SU-DHL-6 (cell line): ENCODE results near the gene IGSF11.

Source experiments
- H2AFZ ChIP-seq: fragments of 200-600 bp; sonication (generic); 2 replicates; pipeline ENCODE4 v1.6.1; 2014; ENCODE audit warnings: low read depth, mild to moderate bottlenecking, moderate library complexity, mixed read lengths, antibody characterized with exemption, low read length; ENCODE audit not compliant: severe bottlenecking
- H3F3A ChIP-seq: fragments of 200-600 bp; shearing (Covaris generic); 2 replicates; pipeline ENCODE4 v1.6.0; 2016; ENCODE audit warnings: antibody characterized with exemption, mild to moderate bottlenecking; ENCODE audit not compliant: insufficient read depth
- H3K27ac ChIP-seq: fragments of 200-600 bp; sonication (generic); 2 replicates; pipeline ENCODE4 v1.5.1; 2016; ENCODE audit warnings: low read depth, mild to moderate bottlenecking, low read length, moderate library complexity, mixed read lengths
- H3K27me3 ChIP-seq: fragments of 200-600 bp; sonication (generic), shearing (Covaris generic); 2 replicates; pipeline ENCODE4 v1.6.0; 2014; ENCODE audit warnings: mild to moderate bottlenecking, low read length
- H3K36me3 ChIP-seq: fragments of 200-600 bp; sonication (generic); 2 replicates; pipeline ENCODE4 v1.6.1; 2014; ENCODE audit warnings: mild to moderate bottlenecking, low read length, mixed read lengths
- H3K4me2 ChIP-seq: fragments of 300-600, 200-600 bp; shearing (Covaris generic), sonication (generic); 2 replicates; pipeline ENCODE4 v1.6.0; 2014; ENCODE audit warnings: low read length, low read depth, mild to moderate bottlenecking; ENCODE audit not compliant: poor library complexity, severe bottlenecking
- H3K4me3 ChIP-seq: fragments of 200-600 bp; sonication (generic); 2 replicates; pipeline ENCODE4 v1.5.1; 2014; ENCODE audit warnings: antibody characterized with exemption, low read length, mild to moderate bottlenecking, mixed read lengths; ENCODE audit not compliant: insufficient read depth, poor library complexity, severe bottlenecking
- H3K79me2 ChIP-seq: fragments of 200-600 bp; sonication (generic); 2 replicates; pipeline ENCODE4 v1.6.1; 2014; ENCODE audit warnings: mild to moderate bottlenecking, low read length, moderate library complexity; ENCODE audit not compliant: insufficient read depth
- H3K9ac ChIP-seq: fragments of 200-600 bp; sonication (generic); 2 replicates; pipeline ENCODE4 v1.7.0; 2014; ENCODE audit warnings: mild to moderate bottlenecking, low read length
- H3K9me2 ChIP-seq: fragments of 200-600 bp; sonication (generic); replicated peaks from 2 replicates; pipeline ENCODE4 v1.6.1; 2014; ENCODE audit warnings: low read length; ENCODE audit not compliant: insufficient read depth
- H3K9me3 ChIP-seq: fragments of 200-600 bp; sonication (generic); 2 replicates; pipeline ENCODE4 v1.6.1; 2014; ENCODE audit warnings: low read length, mixed read lengths; ENCODE audit not compliant: insufficient read depth
- H4K20me1 ChIP-seq: fragments of 200-600 bp; sonication (generic); 2 replicates; pipeline ENCODE4 v1.6.1; 2014; ENCODE audit warnings: low read depth, mild to moderate bottlenecking, antibody characterized with exemption, low read length, moderate library complexity, mixed read lengths
- EZH2phosphoT487 ChIP-seq: fragments of 200-600 bp; sonication (generic), shearing (Covaris generic); conservative IDR thresholded peaks from 2 replicates; pipeline ENCODE4 v1.6.1; 2018; ENCODE audit warnings: mild to moderate bottlenecking, antibody characterized with exemption, low read length, moderate library complexity, mixed read lengths
- TF ChIP-seq, protein P1 (sequence below): fragments of 200-600 bp; sonication (generic); IDR thresholded peaks from one replicate; pipeline ENCODE4 v1.5.1; 2017; ENCODE audit warnings: antibody characterized with exemption, mild to moderate bottlenecking, low read length, moderate library complexity; ENCODE audit not compliant: insufficient read depth, poor library complexity, severe bottlenecking

The IGSF11 gene

DNA sequence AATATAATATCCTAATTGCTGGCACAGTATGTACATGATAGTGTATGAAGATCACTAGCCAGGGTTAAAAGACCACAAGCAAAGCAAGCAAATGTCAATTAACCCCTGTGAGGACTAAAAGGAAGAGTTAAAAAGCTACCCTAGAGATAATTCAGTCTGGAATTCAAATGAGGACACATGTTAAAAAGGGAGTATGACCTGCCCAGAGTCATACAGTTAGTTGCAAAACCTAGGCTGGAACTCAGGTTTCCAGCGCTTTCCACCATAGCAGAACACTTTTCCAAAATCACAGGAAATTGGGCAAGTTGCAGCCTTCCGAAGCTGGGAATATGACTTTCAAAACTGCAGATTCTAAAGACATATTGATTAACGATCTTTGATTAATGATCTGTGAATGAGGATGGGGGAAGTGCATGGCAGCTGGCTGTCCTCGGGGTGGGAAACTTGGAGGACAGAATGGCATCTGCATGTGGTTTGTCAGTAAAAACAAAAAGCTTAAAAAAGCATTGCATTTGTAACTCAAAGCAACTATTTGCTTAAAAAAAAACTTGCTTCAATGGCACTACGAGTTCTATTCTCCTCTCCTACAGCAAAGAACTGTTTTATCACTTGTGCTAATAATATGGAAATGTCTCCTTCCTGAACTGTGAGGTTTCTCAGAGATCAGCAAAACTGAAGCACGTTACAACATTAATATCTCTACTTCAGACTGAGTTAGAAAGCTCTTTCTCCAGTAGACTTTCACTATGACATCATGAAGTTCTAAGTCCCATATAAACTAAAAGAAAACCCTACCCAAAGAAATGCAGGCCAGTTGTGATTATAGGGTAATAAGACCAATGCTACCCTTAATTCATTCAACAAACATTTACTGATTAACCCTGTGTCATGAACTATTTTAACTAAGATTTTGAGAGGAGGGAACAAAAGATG is 46.2 kb downstream of the IGSF11 start:
- Histone ChIP-seq H3K36me3 (no peaks in the 10 kb centered on the region), H3K27ac (no peak overlapping the region), H3K9me2 (no peaks in the 10 kb centered on the region; the same call in 1 of the 2 replicates)

DNA sequence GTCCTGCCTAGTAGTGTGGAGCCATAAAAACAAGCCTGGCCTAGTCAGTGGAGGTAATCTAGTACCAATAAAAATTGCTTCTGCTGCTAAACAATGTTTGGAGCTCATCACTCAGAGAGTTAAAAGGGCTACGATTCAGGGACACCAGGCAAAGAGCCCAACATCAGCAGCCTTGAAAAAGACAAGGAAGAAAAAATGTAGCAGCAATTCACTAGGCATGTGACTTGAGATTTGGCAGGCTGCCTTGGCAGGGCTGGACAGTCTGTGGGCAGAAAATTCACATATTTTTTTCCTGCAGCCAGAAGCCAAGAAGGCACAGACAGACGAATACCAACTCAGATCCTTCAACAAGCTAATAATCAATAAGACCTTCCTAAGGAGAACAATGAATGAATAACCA is 47.2 kb downstream of the IGSF11 start:
- H3K9ac ChIP-seq: no peak overlapping the region
- no peaks in the 10 kb centered on the region for H4K20me1 ChIP-seq
- H3K27ac ChIP-seq: no peak overlapping the region
- no peak for TF ChIP-seq EZH2phosphoT487
- TF ChIP-seq, protein P1, sequence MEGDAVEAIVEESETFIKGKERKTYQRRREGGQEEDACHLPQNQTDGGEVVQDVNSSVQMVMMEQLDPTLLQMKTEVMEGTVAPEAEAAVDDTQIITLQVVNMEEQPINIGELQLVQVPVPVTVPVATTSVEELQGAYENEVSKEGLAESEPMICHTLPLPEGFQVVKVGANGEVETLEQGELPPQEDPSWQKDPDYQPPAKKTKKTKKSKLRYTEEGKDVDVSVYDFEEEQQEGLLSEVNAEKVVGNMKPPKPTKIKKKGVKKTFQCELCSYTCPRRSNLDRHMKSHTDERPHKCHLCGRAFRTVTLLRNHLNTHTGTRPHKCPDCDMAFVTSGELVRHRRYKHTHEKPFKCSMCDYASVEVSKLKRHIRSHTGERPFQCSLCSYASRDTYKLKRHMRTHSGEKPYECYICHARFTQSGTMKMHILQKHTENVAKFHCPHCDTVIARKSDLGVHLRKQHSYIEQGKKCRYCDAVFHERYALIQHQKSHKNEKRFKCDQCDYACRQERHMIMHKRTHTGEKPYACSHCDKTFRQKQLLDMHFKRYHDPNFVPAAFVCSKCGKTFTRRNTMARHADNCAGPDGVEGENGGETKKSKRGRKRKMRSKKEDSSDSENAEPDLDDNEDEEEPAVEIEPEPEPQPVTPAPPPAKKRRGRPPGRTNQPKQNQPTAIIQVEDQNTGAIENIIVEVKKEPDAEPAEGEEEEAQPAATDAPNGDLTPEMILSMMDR: no peak
- no peaks in the 10 kb centered on the region for H3K27me3 ChIP-seq
- no peaks in the 10 kb centered on the region for H3K79me2 ChIP-seq
- no peaks in the 10 kb centered on the region for H3K9me3 ChIP-seq
- no peaks in the 10 kb centered on the region; the same call in 1 of the 2 replicates for H3K9me2 ChIP-seq
- H3K4me3 ChIP-seq: no peak overlapping the region
- H3K36me3 ChIP-seq: no peaks in the 10 kb centered on the region
- no peak overlapping the region for H3K4me2 ChIP-seq
- no peak overlapping the region for H2AFZ ChIP-seq
- no peaks in the 10 kb centered on the region for H3F3A ChIP-seq

More for the DNA sequence above, 46.2 kb downstream of the IGSF11 start:
- Histone ChIP-seq H3F3A (no peaks in the 10 kb centered on the region), H3K4me3 (no peak overlapping the region), H2AFZ (no peak overlapping the region), H4K20me1 (no peaks in the 10 kb centered on the region), H3K9ac (no peak overlapping the region), H3K79me2 (no peaks in the 10 kb centered on the region), H3K9me3 (no peaks in the 10 kb centered on the region), H3K27me3 (no peaks in the 10 kb centered on the region), H3K4me2 (no peak overlapping the region)
- TF ChIP-seq, protein P1: no peak
- no peak for TF ChIP-seq EZH2phosphoT487

DNA sequence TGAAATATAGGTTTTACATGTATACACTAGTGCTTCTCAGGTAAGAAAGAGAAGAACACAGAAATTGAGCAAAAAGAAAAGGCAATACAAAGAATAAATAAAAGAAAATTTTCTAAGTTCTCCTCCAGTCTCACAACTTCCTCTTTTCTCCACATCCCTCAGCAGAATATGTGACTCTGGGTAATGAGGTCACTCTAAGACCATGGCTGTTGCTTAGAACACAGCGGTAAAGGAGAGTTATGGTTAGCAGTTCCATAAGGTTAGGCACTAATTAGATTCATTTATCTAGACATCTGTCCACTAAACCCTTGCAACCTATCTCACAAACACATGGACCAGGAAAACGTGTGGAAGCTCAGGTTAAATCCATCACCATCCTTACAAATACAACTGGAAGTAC is 47.9 kb downstream of the IGSF11 start:
- Histone ChIP-seq H3F3A (no peaks in the 10 kb centered on the region), H3K36me3 (no peaks in the 10 kb centered on the region), H3K27ac (no peak overlapping the region), H2AFZ (no peak overlapping the region), H3K4me2 (no peak overlapping the region), H3K79me2 (no peaks in the 10 kb centered on the region), H3K4me3 (no peak overlapping the region), H3K9me2 (no peaks in the 10 kb centered on the region; the same call in 1 of the 2 replicates), H3K9ac (no peak overlapping the region), H3K27me3 (no peaks in the 10 kb centered on the region), H4K20me1 (no peaks in the 10 kb centered on the region), H3K9me3 (no peaks in the 10 kb centered on the region)
- no peak for TF ChIP-seq EZH2phosphoT487
- TF ChIP-seq, protein P1: no peak
